GM12878 (cell line): ENCODE measurements around the gene SELENOM. TPM values are rescaled to one million over a fixed set of nuclear protein-coding genes. Genes with fewer than 3 reads are reported as not detected.

Experiments used
- ATAC-seq: fragments of 200-7000 bp; cut with Tn5 transposase; 3 replicates; pipeline ENCODE4 v1.9.1; 2020; ENCODE audit warnings: mild to moderate bottlenecking, moderate library complexity
- BruUV-seq: library from RNA; stranded (reverse); fragments of 400-500 nt; replicated peaks from 2 replicates; lab custom pipeline; 2021; lab: Mats Ljungman, UMichigan
- CTCF ChIA-PET: fragments of 300-600 bp; sonication (Branson Sonifier 250); formaldehyde crosslinking; extraction: SDS; loops from one replicate; lab custom pipeline; 2021; ENCODE audit warnings: inconsistent platforms; lab: Yijun Ruan, JAX
- POLR2A ChIA-PET: fragments of 350-600 bp; formaldehyde crosslinking; extraction: SDS; loops from one replicate; lab custom pipeline; 2021; ENCODE audit warnings: inconsistent platforms; lab: Charles Lee
- RAD21 ChIA-PET: fragments of 300-600 bp; sonication (Branson Sonifier 250); formaldehyde crosslinking; loops from one replicate; lab custom pipeline; 2023; ENCODE audit warnings: antibody characterized with exemption; ENCODE audit not compliant: unreplicated experiment; lab: Charles Lee
- SMC1A ChIA-PET: fragments of 300-600 bp; sonication (Branson Sonifier 250); formaldehyde crosslinking; loops from one replicate; lab custom pipeline; 2023; ENCODE audit not compliant: unreplicated experiment, uncharacterized antibody; lab: Charles Lee
- DNase-seq: peaks from one replicate; pipeline ENCODE4 v3.0.0-alpha.2; 2011; ENCODE audit warnings: low read depth, low spot score
- FAIRE-seq: peaks from 3 replicates; lab custom pipeline; 2011; peaks lifted over from hg19 to GRCh38; lab: Jason Lieb, UNC
- H2AFZ ChIP-seq: 2 replicates; pipeline ENCODE4 v1.6.0; 2011; ENCODE audit warnings: low read depth, low read length, control low read depth; ENCODE audit not compliant: control insufficient read depth
- H3K27ac ChIP-seq: 2 replicates; pipeline ENCODE4 v1.5.1; 2011; ENCODE audit warnings: control low read depth; ENCODE audit not compliant: control insufficient read depth, insufficient read depth
- H3K27me3 ChIP-seq, 2 experiments: replicated peaks in 1 of 2; 2 replicates each; pipeline versions ENCODE4 v1.6.0 to v1.6.1; 2011; ENCODE audit warnings: low read length in 1 of 2; ENCODE audit not compliant: control insufficient read depth in 2 of 2, insufficient read depth in 2 of 2
- H3K36me3 ChIP-seq, 2 experiments: 2 replicates each; pipeline ENCODE4 v1.5.1; 2011; ENCODE audit warnings: low read length in 1 of 2; ENCODE audit not compliant: control insufficient read depth in 2 of 2, insufficient read depth in 2 of 2
- H3K4me1 ChIP-seq: 2 replicates; pipeline ENCODE4 v1.6.1; 2011; ENCODE audit warnings: mild to moderate bottlenecking, low read length, moderate library complexity, mixed read lengths; ENCODE audit not compliant: control insufficient read depth, insufficient read depth
- H3K4me2 ChIP-seq: 2 replicates; pipeline ENCODE4 v1.6.0; 2011; ENCODE audit warnings: control low read depth; ENCODE audit not compliant: control insufficient read depth, insufficient read depth
- H3K4me3 ChIP-seq: fragments of 200-600 bp; sonication (generic); 2 replicates; pipeline ENCODE4 v1.5.1; 2016
- H3K79me2 ChIP-seq: 2 replicates; pipeline ENCODE4 v1.6.0; 2011; ENCODE audit warnings: low read length; ENCODE audit not compliant: control insufficient read depth, insufficient read depth
- H3K9ac ChIP-seq: 2 replicates; pipeline ENCODE4 v1.8.0; 2011; ENCODE audit warnings: low read length, control low read depth, mixed read lengths; ENCODE audit not compliant: control insufficient read depth, insufficient read depth
- H3K9me3 ChIP-seq: replicated peaks from 3 replicates; pipeline ENCODE4 v1.5.1; 2011; ENCODE audit warnings: mild to moderate bottlenecking, low read length; ENCODE audit not compliant: control insufficient read depth, insufficient read depth
- H4K20me1 ChIP-seq: 2 replicates; pipeline ENCODE4 v1.6.0; 2011; ENCODE audit not compliant: control insufficient read depth, insufficient read depth
- BRCA1 ChIP-seq: IDR thresholded peaks from 2 replicates; pipeline ENCODE4 v1.6.1; 2011; ENCODE audit warnings: low read depth, low read length, improper control_type of control experiment
- CTCF ChIP-seq, 3 experiments: IDR thresholded peaks in 2 of 3; conservative IDR thresholded peaks in 1 of 3; 2 replicates each; pipeline ENCODE4 v1.5.1; 2011; ENCODE audit warnings: low read depth in 3 of 3, low read length in 3 of 3, mild to moderate bottlenecking in 3 of 3, control low read depth in 2 of 3, moderate library complexity in 2 of 3, inconsistent platforms in 1 of 3, mixed read lengths in 1 of 3; ENCODE audit not compliant: control insufficient read depth in 2 of 3, insufficient read depth in 1 of 3; ENCODE audit errors: extremely low read depth in 1 of 3
- E2F8 ChIP-seq: fragments of 450-650 bp; IDR thresholded peaks from 2 replicates; pipeline ENCODE4 v1.6.1; 2018; ENCODE audit warnings: mild to moderate bottlenecking, low read depth, moderate library complexity; ENCODE audit not compliant: partially characterized antibody
- EZH2 ChIP-seq: IDR thresholded peaks from 2 replicates; pipeline ENCODE4 v1.6.1; 2012; ENCODE audit warnings: low read depth, mild to moderate bottlenecking, control low read depth, inconsistent platforms, low read length, borderline replicate concordance; ENCODE audit not compliant: control insufficient read depth
- HDGF ChIP-seq: fragments of 450-650 bp; IDR thresholded peaks from 2 replicates; pipeline ENCODE4 v1.6.1; 2016; ENCODE audit warnings: antibody characterized with exemption
- MYC ChIP-seq: IDR thresholded peaks from 2 replicates; pipeline ENCODE4 v1.6.1; 2011; ENCODE audit warnings: mild to moderate bottlenecking, low read length, moderate library complexity, inconsistent platforms; ENCODE audit not compliant: insufficient read depth, insufficient replicate concordance, insufficient read length, severe bottlenecking
- NFYA ChIP-seq: IDR thresholded peaks from 2 replicates; pipeline ENCODE4 v1.6.1; 2011; ENCODE audit warnings: low read depth, mild to moderate bottlenecking, low read length, improper control_type of control experiment, borderline replicate concordance
- POU2F2 ChIP-seq: IDR thresholded peaks from 3 replicates; pipeline ENCODE4 v1.6.1; 2011; ENCODE audit warnings: low read depth, mild to moderate bottlenecking, low read length, borderline replicate concordance
- SMARCA5 ChIP-seq: fragments of 450-650 bp; IDR thresholded peaks from 2 replicates; pipeline ENCODE4 v1.6.1; 2017; ENCODE audit warnings: mild to moderate bottlenecking
- ZBTB40 ChIP-seq: fragments of 450-650 bp; IDR thresholded peaks from 2 replicates; pipeline ENCODE4 v1.6.1; 2016; ENCODE audit warnings: mild to moderate bottlenecking, moderate library complexity, borderline replicate concordance
- ZNF217 ChIP-seq: fragments of 450-650 bp; IDR thresholded peaks from 2 replicates; pipeline ENCODE4 v1.6.1; 2017; ENCODE audit warnings: antibody characterized with exemption, mild to moderate bottlenecking
- WGBS: methylation state at CpG from one replicate; pipeline ENCODE4 v1.1.6; 2016; ENCODE audit warnings: low lambda C conversion rate; ENCODE audit not compliant: insufficient replicate concordance, insufficient coverage; ENCODE audit errors: missing lambda C conversion rate; 5-methylcytosine and 5-hydroxymethylcytosine counted together
- in situ Hi-C: fragments of 300-500 bp; cut with MboI; formaldehyde crosslinking; loops from 9 replicates; pipeline ENCODE4 v1.14.3; 2018; ENCODE audit warnings: mixed read lengths
- intact Hi-C: fragments of 100-400 bp; cut with micrococcal nuclease; formaldehyde crosslinking; loops from one replicate; pipeline ENCODE4 v1.14.2; 2022; ENCODE audit not compliant: unreplicated experiment
- polyA plus RNA-seq, 11 experiments: library from polyadenylated mRNA; depleted of rRNA in 4 of 11; unstranded in 6 of 11; stranded (reverse) in 5 of 11; fragments of >200 nt; fragmentation: Nextera tagmentation in 4 of 11; fragmentation: Illumina TruSeq in 1 of 11; extraction: Ambion mirVana in 4 of 11; extraction: Trizol in 1 of 11; gene quantifications; 1 replicate in 1 of 11; 2 replicates in 10 of 11; pipeline versions ENCODE4 v1.2.1 to v1.2.3, GENCODE V29; 2011 to 2016; ENCODE audit warnings: inconsistent platforms in 2 of 11, missing spikeins in 2 of 11, low read depth in 1 of 11
- total RNA-seq, 4 experiments: library from RNA; depleted of rRNA in 3 of 4; stranded (reverse); fragments of >200 nt in 3 of 4; fragmentation: Illumina TruSeq in 1 of 4; extraction: Trizol in 1 of 4; gene quantifications; 2 replicates each; pipeline versions ENCODE4 v1.2.1 to v1.2.3, GENCODE V29; 2013 to 2021

The SELENOM gene
- total and polyA plus RNA-seq, 10 of the 15 experiments (the other 5 are each of a cell fraction or from before 2014, with no cell fraction given), result 0.80 to 8.3 (median 2.0) TPM

- TF ChIP-seq CTCF (IDR thresholded peaks at IDR 0.05 in 2 of 3, conservative IDR thresholded peaks at IDR 0.05 in 1 of 3; ENCODE audit: control insufficient read depth in 2 of 3, extremely low read depth in 1 of 3, insufficient read depth in 1 of 3, low read depth in 3 of 3, low read length in 3 of 3), result peak; percentile 21 to 58 (median 43); a peak in 5 of 6 replicates
- TF ChIP-seq POU2F2, result no peak
- TF ChIP-seq, all 136 proteins: peak for 5
Observed at GRCh38 chr22:31104869-31105268, 2.5 kb downstream of the SELENOM start (continued).

- H3K4me1 ChIP-seq, result no peaks in the 10 kb centered on the region; the same call in 1 of the 2 replicates
- H3K9ac ChIP-seq, result no peak overlapping the region
- ATAC-seq, result no peak
- no peak overlapping the region for H3K4me3 ChIP-seq
- no peaks in the 10 kb centered on the region for H3K36me3 ChIP-seq
- H2AFZ ChIP-seq, result no peak overlapping the region
- FAIRE-seq, result no peak
- BruUV-seq, result no TSS peak
- DNase-seq, result no peak
- no peaks in the 10 kb centered on the region for H3K79me2 ChIP-seq
- H3K4me2 ChIP-seq, result no peak overlapping the region
- ChIA-PET RAD21 (interaction anchor here (1.4 kb wide), 1 partner anchor 8 kb away, joined by 5 read pairs; no protein-coding TSS in a partner anchor), CTCF (interaction anchor here (0.6 to 2.6 kb wide), 10 partner anchors 8 to 563 kb away, joined by 3 to 15 read pairs (median 4); no protein-coding TSS in a partner anchor), POLR2A (no interaction called here), SMC1A (interaction anchor here (1.3 kb wide), 1 partner anchor 9 kb away, joined by 4 read pairs; no protein-coding TSS in a partner anchor)
- no peaks in the 10 kb centered on the region for H3K27me3 ChIP-seq
- in situ Hi-C loops, result no loop called here
- H3K9me3 ChIP-seq, result no peaks in the 10 kb centered on the region
- intact Hi-C loops, result no loop called here
- H4K20me1 ChIP-seq, result no peaks in the 10 kb centered on the region
- no peak overlapping the region for H3K27ac ChIP-seq
- WGBS, result 85% methylated on average over 33 of the region's 33 CpGs
- TF ChIP-seq BRCA1, result no peak
- no peak for TF ChIP-seq E2F8
- no peak for TF ChIP-seq ZNF217
- no peak for TF ChIP-seq EZH2
- TF ChIP-seq ZBTB40, result no peak
- TF ChIP-seq SMARCA5, result no peak
- TF ChIP-seq HDGF, result no peak
- TF ChIP-seq MYC, result no peak
- TF ChIP-seq NFYA, result no peak
Observed at GRCh38 chr22:31103899-31104694, 3.3 kb downstream of the SELENOM start.
